T-cell (primary cell): ENCODE measurements around the gene DLG2. TPM values are rescaled to one million over a fixed set of nuclear protein-coding genes. Genes with fewer than 3 reads are reported as not detected.

Experiments used
- ATAC-seq, 4 experiments: fragments of 200-7000 bp in 3 of 4; fragments of 150-1000 bp in 1 of 4; cut with Tn5 transposase; replicated peaks in 1 of 4; 1 replicate in 3 of 4; 2 replicates in 1 of 4; pipeline ENCODE4 v1.10.0; 2021; ENCODE audit warnings: moderate library complexity in 3 of 4, mild to moderate bottlenecking in 2 of 4, moderate number of reproducible peaks in 1 of 4
- CTCF ChIA-PET, 2 donors: fragments of 300-600 bp; sonication (Branson Sonifier 250); formaldehyde crosslinking; loops; one replicate each; lab custom pipeline; 2022; ENCODE audit warnings: antibody characterized with exemption in 2 of 2; lab: Charles Lee
- POLR2A ChIA-PET, 2 donors: fragments of 300-600 bp; sonication (Branson Sonifier 250); formaldehyde crosslinking; loops; one replicate each; lab custom pipeline; 2022; ENCODE audit warnings: antibody characterized with exemption in 2 of 2; lab: Charles Lee
- DNase-seq, 35 experiments: peaks; one replicate each; pipeline versions ENCODE4 v3.0.0 to v3.0.0-alpha.2; 2013 to 2023
- H3K27ac ChIP-seq: one replicate; pipeline ENCODE4 v1.5.1; 2013; ENCODE audit warnings: low read length
- H3K27me3 ChIP-seq, 2 experiments: replicated peaks in 1 of 2; 1 replicate in 1 of 2; 2 replicates in 1 of 2; pipeline versions ENCODE4 v1.6.1 to v1.7.0; 2013; ENCODE audit warnings: low read length in 1 of 2, mixed read lengths in 1 of 2; ENCODE audit not compliant: control insufficient read depth in 2 of 2, insufficient read depth in 2 of 2; ENCODE audit errors: extremely low read depth in 1 of 2
- H3K36me3 ChIP-seq, 2 donors: 1 replicate in 1 of 2; 2 replicates in 1 of 2; pipeline versions ENCODE4 v1.6.1 to v1.7.0; 2013; ENCODE audit warnings: low read length in 1 of 2; ENCODE audit not compliant: control insufficient read depth in 2 of 2, insufficient read depth in 1 of 2; ENCODE audit errors: extremely low read depth in 1 of 2
- H3K4me1 ChIP-seq, 2 experiments: 1 replicate in 1 of 2; 2 replicates in 1 of 2; pipeline versions ENCODE4 v1.6.1 to v1.7.0; 2013; ENCODE audit warnings: low read length in 2 of 2, mixed read lengths in 1 of 2; ENCODE audit not compliant: insufficient read depth in 2 of 2, control insufficient read depth in 1 of 2; ENCODE audit errors: extremely low read depth in 1 of 2
- H3K4me3 ChIP-seq, 2 donors: 1 replicate in 1 of 2; 2 replicates in 1 of 2; pipeline versions ENCODE4 v1.5.1 to v1.7.0; 2013; ENCODE audit warnings: mild to moderate bottlenecking in 2 of 2, low read length in 1 of 2, moderate library complexity in 1 of 2; ENCODE audit not compliant: control insufficient read depth in 1 of 2; ENCODE audit errors: extremely low read depth in 1 of 2
- H3K9me3 ChIP-seq: 2 replicates; pipeline ENCODE4 v1.7.0; 2013
- H3K27ac Mint-ChIP-seq, 2 donors: one replicate each; pipeline ENCODE4 v1.8.0; 2020 to 2021; ENCODE audit warnings: mild to moderate bottlenecking in 2 of 2, mixed read lengths in 2 of 2
- H3K27me3 Mint-ChIP-seq, 2 donors: one replicate each; pipeline ENCODE4 v1.8.0; 2021 to 2022; ENCODE audit warnings: mixed read lengths in 2 of 2
- H3K36me3 Mint-ChIP-seq: one replicate; pipeline ENCODE4 v1.8.0; 2021; ENCODE audit warnings: mixed read lengths
- H3K4me1 Mint-ChIP-seq, 3 donors: one replicate each; pipeline ENCODE4 v1.8.0; 2020 to 2022; ENCODE audit warnings: mixed read lengths in 3 of 3, mild to moderate bottlenecking in 1 of 3
- H3K4me3 Mint-ChIP-seq, 3 donors: one replicate each; pipeline ENCODE4 v1.8.0; 2020 to 2022; ENCODE audit warnings: mild to moderate bottlenecking in 3 of 3, mixed read lengths in 3 of 3, moderate library complexity in 3 of 3
- H3K9me3 Mint-ChIP-seq, 3 donors: one replicate each; pipeline ENCODE4 v1.8.0; 2020 to 2022; ENCODE audit warnings: mixed read lengths in 3 of 3
- WGBS: methylation state at CpG from one replicate; pipeline ENCODE4 v1.1.5; 2013; ENCODE audit warnings: missing lambda C conversion rate; ENCODE audit not compliant: insufficient coverage; 5-methylcytosine and 5-hydroxymethylcytosine counted together
- total RNA-seq, 35 experiments: library from RNA in 6 of 35; stranded (reverse) in 6 of 35; fragments of 120-200 nt in 1 of 35; gene quantifications; one replicate each; pipeline versions ENCODE4 v1.2.1 to v1.2.4 and lab custom pipeline; 2013 to 2026

Gene DLG2
- total RNA-seq, 5 donors from 2014 or later (not counting 1 experiment from before 2014, with no cell fraction given): 2.3 to 4.1 (median 2.9) TPM

- no peaks in the 10 kb centered on the region for H3K4me1 ChIP-seq
- Mint-ChIP-seq H3K4me1 (no peaks in the 10 kb centered on the region), H3K36me3 (no peaks in the 10 kb centered on the region), H3K9me3 (no peaks in the 10 kb centered on the region), H3K4me3 (no peak overlapping the region), H3K27ac (no peak overlapping the region), H3K27me3 (peaks cover 2 to 11% of the 10 kb centered on the region in 2 donors)
- H3K27me3 ChIP-seq: no peaks in the 10 kb centered on the region
- H3K27ac ChIP-seq: no peak overlapping the region
- CTCF ChIA-PET: no interaction called here
- no peaks in the 10 kb centered on the region for H3K9me3 ChIP-seq
- DNase-seq (no peak), ATAC-seq (no peak)
- H3K4me3 ChIP-seq: no peak overlapping the region
- H3K36me3 ChIP-seq: no peaks in the 10 kb centered on the region
- POLR2A ChIA-PET: no interaction called here
These were observed 2086.4 kb downstream of the DLG2 start for GRCh38 chr11:83540728-83541127.

- H3K27me3 Mint-ChIP-seq: peaks cover 2 to 11% of the 10 kb centered on the region in 2 donors
- no peak overlapping the region for H3K27ac Mint-ChIP-seq
- POLR2A ChIA-PET: no interaction called here
- no peak overlapping the region for H3K4me3 Mint-ChIP-seq
- H3K27me3 ChIP-seq: no peaks in the 10 kb centered on the region
- H3K4me1 ChIP-seq: no peaks in the 10 kb centered on the region
- 100% methylated on average over 1 of the region's 5 CpGs for WGBS
- ATAC-seq: no peak
- H3K4me3 ChIP-seq: no peak overlapping the region
- H3K36me3 Mint-ChIP-seq: no peaks in the 10 kb centered on the region
- H3K9me3 ChIP-seq: no peaks in the 10 kb centered on the region
- no peak overlapping the region for H3K27ac ChIP-seq
- no peaks in the 10 kb centered on the region for H3K36me3 ChIP-seq
- CTCF ChIA-PET: no interaction called here
- DNase-seq: no peak
- no peaks in the 10 kb centered on the region for H3K4me1 Mint-ChIP-seq
- no peaks in the 10 kb centered on the region for H3K9me3 Mint-ChIP-seq
These were observed 2086.9 kb downstream of the DLG2 start for GRCh38 chr11:83540112-83540675.

- Histone ChIP-seq H3K4me1 (no peaks in the 10 kb centered on the region), H3K27ac (no peak overlapping the region), H3K27me3 (no peaks in the 10 kb centered on the region), H3K9me3 (no peaks in the 10 kb centered on the region), H3K36me3 (no peaks in the 10 kb centered on the region), H3K4me3 (no peak overlapping the region)
- Mint-ChIP-seq H3K36me3 (no peaks in the 10 kb centered on the region), H3K4me3 (no peak overlapping the region), H3K9me3 (no peaks in the 10 kb centered on the region), H3K27me3 (peaks cover 2 to 11% of the 10 kb centered on the region in 2 donors), H3K4me1 (no peaks in the 10 kb centered on the region), H3K27ac (no peak overlapping the region)
- DNase-seq (no peak), ATAC-seq (no peak)
- ChIA-PET POLR2A (no interaction called here), CTCF (no interaction called here)
- WGBS: 71% methylated on average over 1 of the region's 1 CpG
These were observed 2088.9 kb downstream of the DLG2 start for GRCh38 chr11:83538286-83538685.

- no peak for DNase-seq
- Histone ChIP-seq H3K27me3 (no peaks in the 10 kb centered on the region), H3K27ac (no peak overlapping the region), H3K9me3 (no peaks in the 10 kb centered on the region), H3K4me3 (no peak overlapping the region), H3K4me1 (no peaks in the 10 kb centered on the region), H3K36me3 (no peaks in the 10 kb centered on the region)
- no CpG with 5 or more reads among the region's 5 CpGs for WGBS
- no peak for ATAC-seq
- no peak overlapping the region for H3K27ac Mint-ChIP-seq
- no peaks in the 10 kb centered on the region for H3K4me1 Mint-ChIP-seq
- ChIA-PET CTCF (no interaction called here), POLR2A (no interaction called here)
- H3K27me3 Mint-ChIP-seq: peaks cover 2 to 4% of the 10 kb centered on the region in 2 donors
- no peaks in the 10 kb centered on the region for H3K36me3 Mint-ChIP-seq
- no peaks in the 10 kb centered on the region for H3K9me3 Mint-ChIP-seq
- no peak overlapping the region for H3K4me3 Mint-ChIP-seq
These were observed 2090.0 kb downstream of the DLG2 start for GRCh38 chr11:83537131-83537610.

- no peaks in the 10 kb centered on the region for H3K4me1 ChIP-seq
- no peaks in the 10 kb centered on the region for H3K36me3 ChIP-seq
- DNase-seq: no peak
- no peaks in the 10 kb centered on the region for H3K4me1 Mint-ChIP-seq
- H3K27ac Mint-ChIP-seq: no peak overlapping the region
- ATAC-seq: no peak
- peaks cover 2 to 9% of the 10 kb centered on the region in 2 donors for H3K27me3 Mint-ChIP-seq
- H3K4me3 Mint-ChIP-seq: no peak overlapping the region
- POLR2A ChIA-PET: no interaction called here
- no peak overlapping the region for H3K4me3 ChIP-seq
- H3K27me3 ChIP-seq: no peaks in the 10 kb centered on the region
- H3K36me3 Mint-ChIP-seq: no peaks in the 10 kb centered on the region
- H3K9me3 Mint-ChIP-seq: no peaks in the 10 kb centered on the region
- H3K27ac ChIP-seq: no peak overlapping the region
- H3K9me3 ChIP-seq: no peaks in the 10 kb centered on the region
- CTCF ChIA-PET: no interaction called here
These were observed 2094.0 kb downstream of the DLG2 start for GRCh38 chr11:83533166-83533565.

GRCh38 chr11:83528877-83529276 is 2098.3 kb downstream of the DLG2 start:
- no peaks in the 10 kb centered on the region for H3K4me1 ChIP-seq
- no peak overlapping the region for H3K27ac Mint-ChIP-seq
- ATAC-seq (no peak), DNase-seq (no peak)
- no peaks in the 10 kb centered on the region for H3K36me3 ChIP-seq
- CTCF ChIA-PET: no interaction called here
- H3K4me1 Mint-ChIP-seq: no peaks in the 10 kb centered on the region
- no peaks in the 10 kb centered on the region for H3K27me3 ChIP-seq
- H3K4me3 ChIP-seq: no peak overlapping the region
- no peak overlapping the region for H3K27ac ChIP-seq
- no CpG with 5 or more reads among the region's 1 CpG for WGBS
- no peaks in the 10 kb centered on the region for H3K9me3 Mint-ChIP-seq
- peaks cover 4 to 13% of the 10 kb centered on the region in 2 donors for H3K27me3 Mint-ChIP-seq
- POLR2A ChIA-PET: no interaction called here
- no peaks in the 10 kb centered on the region for H3K9me3 ChIP-seq
- no peaks in the 10 kb centered on the region for H3K36me3 Mint-ChIP-seq
- no peak overlapping the region for H3K4me3 Mint-ChIP-seq

- Mint-ChIP-seq H3K36me3 (no peaks in the 10 kb centered on the region), H3K4me3 (no peak overlapping the region), H3K27me3 (peaks cover 4 to 13% of the 10 kb centered on the region in 2 donors), H3K9me3 (no peaks in the 10 kb centered on the region), H3K4me1 (no peaks in the 10 kb centered on the region), H3K27ac (no peak overlapping the region)
- POLR2A ChIA-PET: no interaction called here
- DNase-seq (no peak), ATAC-seq (no peak)
- Histone ChIP-seq H3K27ac (no peak overlapping the region), H3K36me3 (no peaks in the 10 kb centered on the region), H3K4me3 (no peak overlapping the region), H3K4me1 (no peaks in the 10 kb centered on the region), H3K9me3 (no peaks in the 10 kb centered on the region), H3K27me3 (no peaks in the 10 kb centered on the region)
- 67% methylated on average over 1 of the region's 1 CpG for WGBS
- CTCF ChIA-PET: no interaction called here
These were observed 2098.9 kb downstream of the DLG2 start for GRCh38 chr11:83528225-83528624.
